NCI-H1436 treated with DMSO at 0.1 percent for 48 hours (cell line): Measurements from ENCODE around the gene INSC.

ENCODE experiments used
- DNase-seq: peaks from one replicate; lab custom pipeline; 2025; lab: John Stamatoyannopoulos, UW

INSC gene

DNA sequence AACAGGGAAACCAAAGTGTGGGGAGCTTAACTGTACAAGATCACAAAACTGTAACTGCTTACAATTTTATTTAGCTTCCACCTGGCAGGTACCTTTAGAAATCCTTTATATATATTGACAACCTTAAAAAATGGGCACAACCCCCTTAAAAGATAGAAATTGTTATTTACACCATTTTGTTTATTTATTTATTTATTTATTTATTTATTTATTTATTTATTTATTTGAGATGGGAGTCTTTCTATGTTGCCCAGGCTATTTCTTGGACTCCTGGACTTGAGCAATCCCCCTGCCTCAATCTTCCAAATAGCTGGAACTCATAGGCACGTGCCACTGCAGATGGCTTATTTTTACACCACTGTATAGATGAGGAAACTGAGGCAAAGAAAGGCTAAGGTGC is 74.5 kb downstream of the INSC start:
- no peak for DNase-seq

DNA sequence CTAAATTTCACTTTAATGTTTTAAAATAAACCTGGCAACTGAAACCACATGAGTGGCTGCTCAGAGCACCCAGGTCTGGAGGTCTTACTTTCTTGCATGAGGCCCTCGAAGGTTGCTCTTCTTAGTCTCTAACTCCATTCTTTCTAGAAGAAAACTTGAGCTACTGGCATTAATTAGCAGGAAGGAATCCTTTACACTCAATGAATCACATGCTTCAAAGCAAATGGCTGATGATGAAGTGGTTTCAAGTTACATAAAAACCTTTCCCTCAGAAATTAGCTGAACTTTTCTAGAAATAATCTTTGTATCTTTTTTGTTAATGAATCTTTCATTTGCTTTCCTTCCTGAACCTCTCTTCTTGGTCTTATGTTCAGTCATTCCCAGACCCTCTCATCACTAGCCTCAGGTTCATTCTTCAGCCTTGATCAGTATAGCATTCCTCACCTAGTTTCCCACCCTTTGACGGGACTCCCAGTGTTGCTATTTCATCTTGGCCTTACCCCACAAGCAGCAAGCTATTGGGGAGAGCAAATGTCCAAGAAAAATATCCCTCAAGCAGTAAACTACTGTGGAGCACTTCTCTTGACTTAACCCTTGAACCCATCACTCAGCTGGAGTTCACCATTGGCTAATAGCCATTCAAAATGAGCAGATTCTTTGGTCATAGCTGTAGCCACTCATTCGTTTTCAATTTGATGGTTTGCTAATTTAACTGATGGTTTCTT is 75.1 kb downstream of the INSC start:
- no peak for DNase-seq

DNA sequence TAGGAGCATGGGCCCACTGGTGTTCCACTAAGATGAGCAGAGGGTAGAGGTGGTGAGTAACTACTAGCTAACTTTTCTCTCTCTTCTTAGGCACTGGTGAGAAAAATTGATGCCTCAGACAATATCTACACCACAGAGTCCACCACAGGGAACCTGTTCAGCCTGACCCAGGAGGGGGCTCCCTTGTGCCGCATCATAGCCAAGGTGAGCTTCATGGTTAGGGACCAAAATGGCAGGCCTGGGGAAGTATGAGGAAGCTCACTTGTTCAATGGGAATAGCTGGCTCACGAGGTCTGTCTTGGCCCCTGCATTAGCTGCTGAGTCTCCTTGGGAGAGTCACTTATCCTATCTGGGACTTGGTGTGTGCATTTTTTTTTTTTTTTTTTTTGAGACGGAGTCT is 75.9 kb downstream of the INSC start:
- DNase-seq, result no peak

DNA sequence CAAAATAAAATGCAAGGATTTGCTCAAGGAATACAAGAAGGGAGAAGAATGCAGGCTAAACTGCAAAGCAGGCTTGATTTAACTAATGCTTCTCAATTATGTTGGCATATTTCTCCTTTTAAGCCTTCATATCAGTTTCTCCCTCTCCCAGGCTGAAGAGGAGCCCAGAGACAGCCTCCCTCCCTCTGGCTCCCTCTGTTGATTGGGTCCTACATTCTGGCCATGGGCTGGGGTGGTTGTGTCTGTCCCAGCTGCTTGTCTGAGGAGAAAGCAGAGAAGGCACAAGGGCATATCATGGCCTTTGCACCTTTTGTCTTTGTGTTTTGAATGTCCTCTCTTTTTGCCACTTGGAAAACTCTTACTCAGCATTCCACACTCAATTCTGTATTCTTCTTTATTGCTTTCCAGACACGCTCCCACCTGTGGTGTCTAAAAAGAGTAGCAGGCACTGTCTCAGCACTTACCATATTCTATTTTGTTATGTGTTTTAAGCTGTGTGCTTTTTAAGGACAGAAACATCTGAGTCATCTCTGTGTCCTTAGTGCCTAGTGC is 77.4 kb downstream of the INSC start:
- DNase-seq, result no peak

- no peak for DNase-seq
Observed at GRCh38 chr11:15194671-15195415, 80.1 kb downstream of the INSC start.

DNA sequence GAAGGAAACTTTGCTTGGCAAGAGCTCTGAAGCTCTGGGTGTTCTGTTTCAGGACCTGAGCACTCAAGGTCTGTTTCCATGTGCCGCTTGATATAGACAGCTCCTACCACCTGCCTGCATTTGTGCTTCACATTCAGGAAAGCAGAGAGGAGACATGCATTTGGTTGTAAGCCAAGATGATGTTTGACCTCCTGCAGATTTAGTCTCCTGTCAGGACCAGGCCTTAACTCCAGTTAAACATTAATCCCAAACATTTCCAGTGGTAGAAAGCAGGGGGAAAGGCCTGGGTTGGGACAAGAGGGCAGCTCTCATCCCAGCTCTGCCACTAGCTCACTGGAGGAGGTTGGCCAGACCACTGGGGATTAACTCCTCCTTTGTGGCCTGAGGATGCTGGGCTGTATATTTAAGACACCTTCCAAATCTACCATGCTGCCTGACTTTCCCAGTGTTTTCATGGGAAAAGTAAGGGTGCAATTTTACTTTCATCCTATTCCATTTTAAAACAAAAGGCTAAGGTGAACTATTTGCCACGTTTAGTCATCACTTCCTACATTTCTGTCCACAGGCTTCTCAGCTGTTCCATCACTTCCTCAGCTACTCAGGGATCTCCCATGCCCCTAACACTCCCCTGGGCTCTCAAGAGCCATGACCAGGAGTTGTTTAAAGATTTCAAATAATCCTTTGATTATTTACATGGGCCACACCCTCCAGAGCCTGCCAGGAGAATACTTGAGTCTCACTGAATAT is 80.9 kb downstream of the INSC start:
- no peak for DNase-seq

DNA sequence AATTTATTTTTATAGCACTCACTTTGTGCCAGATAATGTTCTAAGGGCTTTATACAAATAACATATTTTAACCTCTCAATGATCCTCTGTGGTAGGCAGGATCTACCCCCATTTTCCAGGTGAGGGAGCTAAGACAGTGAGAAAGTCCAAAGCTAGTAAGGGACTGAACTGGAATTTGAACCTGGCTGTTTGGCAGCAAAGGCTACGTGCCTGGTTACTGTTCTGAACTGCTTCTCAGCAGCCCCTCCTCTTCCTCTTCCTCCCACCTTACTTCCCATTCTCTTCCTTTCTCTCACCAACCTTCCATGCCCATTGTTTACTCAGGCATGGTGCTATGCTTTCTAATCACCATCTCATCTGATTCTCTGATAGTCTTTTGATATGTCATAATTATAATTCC is 82.0 kb downstream of the INSC start:
- DNase-seq, result no peak

- DNase-seq, result no peak
Observed at GRCh38 chr11:15197696-15198095, 83.0 kb downstream of the INSC start.

DNA sequence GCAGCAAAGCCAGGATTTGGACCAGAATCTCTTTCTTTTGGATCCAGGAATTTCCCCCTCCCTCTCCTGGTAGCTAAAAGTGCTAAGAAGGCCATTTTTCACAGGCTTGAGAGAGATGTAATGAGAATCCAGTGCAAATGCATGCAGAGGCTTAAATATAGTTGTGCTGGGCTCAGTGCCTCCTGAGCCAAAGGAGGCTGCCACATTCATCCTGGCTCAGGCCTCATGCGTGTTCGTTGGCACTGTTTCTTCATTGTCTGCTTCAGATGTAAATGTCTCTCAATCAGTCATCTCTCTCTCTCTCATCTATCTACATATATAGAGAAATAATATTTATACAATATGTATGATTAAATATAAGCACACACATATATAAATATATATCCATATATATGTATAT is 83.6 kb downstream of the INSC start:
- DNase-seq, result no peak

GRCh38 chr11:15199693-15200092 is 85.0 kb downstream of the INSC start:
- DNase-seq, result no peak

DNA sequence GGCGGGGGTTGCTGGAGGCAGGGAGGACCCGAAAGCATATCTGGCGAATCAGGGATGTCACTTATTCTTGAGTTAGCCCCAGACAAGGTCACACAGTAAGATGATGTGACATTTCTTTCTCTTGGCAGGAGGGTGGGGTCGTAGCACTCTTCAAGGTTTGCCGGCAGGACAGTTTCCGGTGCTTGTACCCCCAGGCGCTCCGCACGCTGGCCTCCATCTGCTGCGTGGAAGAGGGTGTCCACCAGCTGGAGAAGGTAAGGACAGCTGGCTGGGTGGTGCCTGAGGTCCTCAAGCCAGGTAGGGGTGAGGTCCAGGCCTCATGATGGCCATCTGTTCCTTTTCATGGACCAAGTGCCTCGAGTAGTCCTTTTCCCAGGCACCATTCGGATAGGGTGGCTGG is 86.0 kb downstream of the INSC start:
- DNase-seq, result no peak

- DNase-seq, result no peak
Observed at GRCh38 chr11:15201586-15201985, 86.9 kb downstream of the INSC start.

GRCh38 chr11:15202626-15203025 is 87.9 kb downstream of the INSC start:
- DNase-seq, result no peak

DNA sequence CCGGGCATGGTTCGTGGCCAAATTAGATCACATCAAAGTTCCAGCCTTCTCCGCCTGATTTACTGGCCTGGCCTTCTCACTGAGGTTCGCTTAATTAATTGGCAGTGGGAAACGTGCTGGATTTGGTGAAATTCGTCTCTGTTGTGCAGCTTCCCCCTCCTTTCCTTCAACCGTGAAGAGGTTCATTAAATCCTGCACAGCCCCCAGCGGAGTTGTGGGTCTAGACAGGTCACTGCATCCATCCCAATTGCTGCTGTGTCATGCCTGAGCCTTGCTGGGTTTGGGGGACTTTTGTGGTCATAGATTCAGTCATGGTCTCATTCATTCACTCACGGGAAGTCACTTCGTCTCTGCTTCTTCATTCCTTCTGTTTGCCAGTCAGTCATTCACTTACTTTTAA is 90.0 kb downstream of the INSC start:
- no peak for DNase-seq

DNA sequence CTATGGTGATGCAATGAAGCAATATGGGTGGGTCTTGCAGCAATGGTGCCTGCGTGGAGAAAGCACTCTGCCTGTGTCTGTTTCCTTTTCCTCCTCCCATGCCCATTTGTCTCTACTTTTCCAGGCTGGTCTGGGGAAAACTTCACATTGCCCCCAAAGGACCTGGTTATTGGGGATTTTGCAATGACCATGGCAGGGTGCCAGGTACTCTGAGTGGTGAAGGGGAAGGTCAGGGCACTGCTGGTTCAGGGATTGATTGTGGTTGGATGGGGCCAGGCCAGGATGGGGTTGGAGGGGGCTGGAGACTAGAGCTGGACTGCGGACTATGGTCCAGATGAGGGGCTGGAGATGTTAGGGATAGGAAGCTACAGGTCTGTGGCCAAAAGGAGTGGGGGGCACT is 92.1 kb downstream of the INSC start:
- DNase-seq, result no peak

DNA sequence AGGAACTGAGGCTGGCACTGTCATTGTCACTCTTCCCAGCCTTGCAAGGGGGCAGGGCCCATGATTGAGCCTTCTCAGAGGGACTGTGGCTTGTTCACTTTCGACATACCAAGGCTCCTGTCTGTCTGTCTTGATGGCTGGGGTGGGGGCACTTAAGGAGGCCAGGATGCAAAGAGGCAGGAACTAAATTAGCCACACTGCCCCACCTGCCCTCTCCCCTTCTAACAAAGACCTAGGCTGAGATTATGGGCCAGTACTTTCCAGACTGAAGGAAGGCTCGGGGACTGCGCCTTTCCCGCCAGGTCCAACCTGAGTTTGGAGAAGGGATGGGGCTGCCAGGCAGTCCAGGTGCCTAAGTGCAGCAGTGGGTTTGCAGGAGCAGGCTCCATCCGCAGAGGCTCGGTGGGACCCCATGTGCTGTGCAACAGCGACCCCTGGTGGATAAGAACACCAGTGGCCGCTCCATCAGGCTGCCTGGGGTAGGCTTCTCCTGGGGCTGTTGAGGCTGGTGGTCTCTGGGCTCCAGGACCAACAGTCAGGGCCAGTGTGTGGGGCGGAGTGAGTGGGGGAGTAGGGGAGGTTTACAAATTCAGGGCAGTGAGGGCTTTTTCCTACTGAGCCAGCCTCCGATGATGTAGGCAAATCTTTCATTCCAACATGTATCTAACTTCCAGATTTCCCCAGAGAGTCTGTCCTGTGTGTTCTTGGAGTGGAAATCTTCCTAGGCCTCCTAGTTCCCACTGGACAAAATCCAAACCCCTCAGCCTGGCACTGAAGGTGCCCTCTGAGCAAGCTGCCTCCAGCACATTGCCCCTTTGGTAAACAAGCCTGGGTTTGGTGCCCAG is 93.9 kb downstream of the INSC start:
- DNase-seq, result no peak

GRCh38 chr11:15212876-15213275 is 98.2 kb downstream of the INSC start:
- DNase-seq, result no peak

- no peak for DNase-seq
Observed at GRCh38 chr11:15213471-15214231, 98.9 kb downstream of the INSC start.

DNA sequence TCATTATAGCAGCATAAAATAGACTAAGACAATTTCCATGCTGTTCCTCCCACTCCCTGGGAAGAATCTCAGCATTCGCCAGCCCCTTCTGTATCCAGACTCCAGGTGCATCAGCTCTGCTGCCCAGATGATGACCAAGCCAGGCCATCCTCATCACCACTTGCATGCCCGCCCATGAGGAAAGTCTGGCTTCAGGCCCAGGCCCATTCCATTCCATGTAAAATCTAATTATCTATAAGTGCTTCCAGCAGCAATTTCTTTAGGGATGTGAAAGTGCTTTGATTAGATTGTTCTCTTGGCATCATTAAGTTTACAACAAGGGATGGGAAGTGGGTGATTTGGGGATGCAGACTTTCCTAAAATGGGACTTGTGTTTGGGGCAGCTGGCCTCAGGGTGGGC is 100.3 kb downstream of the INSC start:
- no peak for DNase-seq

DNA sequence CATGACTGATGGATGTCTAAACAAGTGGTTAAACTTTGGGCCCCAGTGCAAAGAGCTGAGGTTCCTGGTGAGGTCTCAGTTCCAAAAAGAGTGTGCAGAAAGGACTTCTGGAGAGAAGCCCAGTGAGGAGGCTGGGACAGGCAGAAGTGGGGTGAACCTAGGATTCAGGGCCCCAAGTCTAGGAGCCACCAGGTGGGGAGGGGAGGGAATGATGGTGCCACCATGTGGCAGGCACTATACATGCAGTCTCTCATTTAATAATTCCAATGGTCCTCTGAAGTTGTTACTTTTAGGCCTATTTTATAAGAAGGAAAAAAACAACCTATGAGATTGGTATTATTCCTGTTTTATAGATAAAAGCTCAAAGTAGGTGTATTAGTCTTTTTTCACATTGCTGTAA is 102.0 kb downstream of the INSC start:
- DNase-seq, result no peak

DNA sequence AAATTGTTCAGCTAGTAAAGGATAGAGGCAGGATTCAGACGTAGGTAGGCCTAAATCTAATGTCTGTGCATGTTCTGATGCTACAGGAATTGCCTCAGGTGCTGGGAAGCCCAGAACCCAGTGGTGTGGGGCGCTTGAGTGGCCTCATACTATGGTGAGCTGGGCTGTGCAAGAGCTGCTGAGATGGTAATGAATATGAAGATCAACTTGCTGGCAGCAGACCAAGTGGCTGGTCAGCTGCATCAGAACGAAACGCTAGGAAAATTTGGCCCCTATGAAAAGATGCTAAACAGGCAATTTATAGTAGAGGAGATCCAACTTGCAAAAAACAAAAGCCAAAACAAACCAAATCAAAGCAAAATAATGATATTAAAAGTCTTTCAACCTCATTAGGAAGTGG is 102.7 kb downstream of the INSC start:
- no peak for DNase-seq
